Right lobe of liver (tissue), 4 donors: Measurements from ENCODE around the gene SEMA4C.

Experiments used
- POLR2A ChIP-seq: fragments of 450-650 bp; IDR thresholded peaks from one replicate; pipeline ENCODE4 v1.6.1; 2017; ENCODE audit warnings: antibody characterized with exemption, mild to moderate bottlenecking
- TF ChIP-seq, protein P1 (sequence below), 4 donors: fragments of 200-600 bp in 3 of 4; fragments of 450-650 bp in 1 of 4; IDR thresholded peaks; one replicate each; pipeline versions ENCODE4 v1.5.1 to v1.8.0; 2016 to 2022; ENCODE audit warnings: antibody characterized with exemption in 4 of 4, mild to moderate bottlenecking in 2 of 4
- donor health status: DM: no; HTN: no; CAD: no.
- donor health status: DM: no; HTN: no; CAD: no.
- donor health status: DM: no; HTN: yes; CAD: no.

- no peak for TF ChIP-seq POLR2A
- TF ChIP-seq, protein P1, sequence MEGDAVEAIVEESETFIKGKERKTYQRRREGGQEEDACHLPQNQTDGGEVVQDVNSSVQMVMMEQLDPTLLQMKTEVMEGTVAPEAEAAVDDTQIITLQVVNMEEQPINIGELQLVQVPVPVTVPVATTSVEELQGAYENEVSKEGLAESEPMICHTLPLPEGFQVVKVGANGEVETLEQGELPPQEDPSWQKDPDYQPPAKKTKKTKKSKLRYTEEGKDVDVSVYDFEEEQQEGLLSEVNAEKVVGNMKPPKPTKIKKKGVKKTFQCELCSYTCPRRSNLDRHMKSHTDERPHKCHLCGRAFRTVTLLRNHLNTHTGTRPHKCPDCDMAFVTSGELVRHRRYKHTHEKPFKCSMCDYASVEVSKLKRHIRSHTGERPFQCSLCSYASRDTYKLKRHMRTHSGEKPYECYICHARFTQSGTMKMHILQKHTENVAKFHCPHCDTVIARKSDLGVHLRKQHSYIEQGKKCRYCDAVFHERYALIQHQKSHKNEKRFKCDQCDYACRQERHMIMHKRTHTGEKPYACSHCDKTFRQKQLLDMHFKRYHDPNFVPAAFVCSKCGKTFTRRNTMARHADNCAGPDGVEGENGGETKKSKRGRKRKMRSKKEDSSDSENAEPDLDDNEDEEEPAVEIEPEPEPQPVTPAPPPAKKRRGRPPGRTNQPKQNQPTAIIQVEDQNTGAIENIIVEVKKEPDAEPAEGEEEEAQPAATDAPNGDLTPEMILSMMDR (IDR thresholded peaks at IDR 0.05): no peak
Measured at GRCh38 chr2:96860065-96861029, 9.5 kb downstream of the SEMA4C start.
